GOT3 (cell line): ENCODE measurements around the gene STARD7.
"Not testable (repeated sequence)": the region's sequence is repeated elsewhere in the genome, so short reads cannot be mapped to it uniquely, and the experiment has no call there.

ENCODE experiments used
- DNase-seq: peaks from one replicate; lab custom pipeline; 2025; ENCODE audit warnings: mixed read lengths; lab: John Stamatoyannopoulos, UW

The STARD7 gene

GRCh38 chr2:96236882-96237281, 28.3 kb upstream of the STARD7 start:
- no peak for DNase-seq

GRCh38 chr2:96233880-96234316, 25.3 kb upstream of the STARD7 start:
- no peak for DNase-seq

- no peak for DNase-seq
Observed at GRCh38 chr2:96233436-96233835, 24.8 kb upstream of the STARD7 start.

GRCh38 chr2:96231316-96231715, 22.7 kb upstream of the STARD7 start:
- no peak for DNase-seq

GRCh38 chr2:96225016-96225533, 16.4 kb upstream of the STARD7 start:
- no peak for DNase-seq

GRCh38 chr2:96221106-96221505, 12.5 kb upstream of the STARD7 start:
- DNase-seq, result not testable (repeated sequence)

- not testable (repeated sequence) for DNase-seq
Observed at GRCh38 chr2:96219959-96220358, 11.3 kb upstream of the STARD7 start.

- no peak for DNase-seq
Observed at GRCh38 chr2:96218508-96219131, 10.0 kb upstream of the STARD7 start.

- DNase-seq, result no peak
Observed at GRCh38 chr2:96214554-96214953, 5.9 kb upstream of the STARD7 start.

- no peak for DNase-seq
Observed at GRCh38 chr2:96213379-96213778, 4.8 kb upstream of the STARD7 start.

- no peak for DNase-seq
Observed at GRCh38 chr2:96212339-96212738, 3.7 kb upstream of the STARD7 start.

- no peak for DNase-seq
Observed at GRCh38 chr2:96209729-96210085, 1.1 kb upstream of the STARD7 start.

GRCh38 chr2:96209011-96209728, 543 bp upstream of the STARD7 start:
- no peak for DNase-seq

- DNase-seq, result no peak
Observed at GRCh38 chr2:96207774-96208142, 869 bp downstream of the STARD7 start.

- DNase-seq, result no peak
Observed at GRCh38 chr2:96207073-96207773, 1.4 kb downstream of the STARD7 start.

GRCh38 chr2:96205888-96206287, 2.7 kb downstream of the STARD7 start:
- no peak for DNase-seq

GRCh38 chr2:96204836-96205624, 3.6 kb downstream of the STARD7 start:
- DNase-seq, result no peak

- DNase-seq, result no peak
Observed at GRCh38 chr2:96203130-96204028, 5.2 kb downstream of the STARD7 start.

- no peak for DNase-seq
Observed at GRCh38 chr2:96202152-96202854, 6.3 kb downstream of the STARD7 start.

- no peak for DNase-seq
Observed at GRCh38 chr2:96201338-96201737, 7.3 kb downstream of the STARD7 start.
